HepG2 (cell line): ENCODE data around the gene SMLR1. TPM values are rescaled to one million over a fixed set of nuclear protein-coding genes. Genes with fewer than 3 reads are reported as not detected.
A peak's percentile ranks its signal among the peaks of the same experiment; 100 is the strongest.

Source experiments
- DMAP1 ChIP-seq: IDR thresholded peaks from 2 replicates; pipeline ENCODE4 v1.6.1; 2016
- ERF ChIP-seq: IDR thresholded peaks from 2 replicates; pipeline ENCODE4 v1.6.1; 2018; ENCODE audit warnings: missing biosample characterization, missing genetic modification reagents
- ETV5 ChIP-seq: IDR thresholded peaks from 2 replicates; pipeline ENCODE4 v1.6.1; 2018; ENCODE audit warnings: missing biosample characterization, missing genetic modification reagents, inconsistent platforms, borderline replicate concordance
- GABPA ChIP-seq, 2 experiments: IDR thresholded peaks; 2 replicates each; pipeline ENCODE4 v1.6.1; 2011 to 2016; ENCODE audit warnings: low read depth in 2 of 2, low read length in 1 of 2, missing biosample characterization in 1 of 2, missing genetic modification characterization in 1 of 2
- KAT7 ChIP-seq: IDR thresholded peaks from 2 replicates; pipeline ENCODE4 v1.6.1; 2018; ENCODE audit warnings: borderline replicate concordance, missing compliant biosample characterization
- MED1 ChIP-seq: sonication (generic); formaldehyde crosslinking; IDR thresholded peaks from 2 replicates; pipeline ENCODE4 v1.4.0; 2020; ENCODE audit warnings: missing genetic modification reagents
- MIER3 ChIP-seq: IDR thresholded peaks from 2 replicates; pipeline ENCODE4 v1.6.1; 2016; ENCODE audit warnings: missing compliant biosample characterization, borderline replicate concordance
- NCOA2 ChIP-seq: sonication (generic); formaldehyde crosslinking; IDR thresholded peaks from 2 replicates; pipeline ENCODE4 v1.8.0; 2022; ENCODE audit warnings: inconsistent platforms
- NR2F6 ChIP-seq, 2 experiments: IDR thresholded peaks; 2 replicates each; pipeline ENCODE4 v1.6.1; 2016; ENCODE audit warnings: antibody characterized with exemption in 1 of 2, mild to moderate bottlenecking in 1 of 2
- RCOR2 ChIP-seq: IDR thresholded peaks from 2 replicates; pipeline ENCODE4 v1.6.1; 2016; ENCODE audit warnings: missing biosample characterization, missing genetic modification reagents
- SCMH1 ChIP-seq: sonication (generic); formaldehyde crosslinking; IDR thresholded peaks from 2 replicates; pipeline ENCODE4 v1.9.0; 2021; ENCODE audit warnings: missing genetic modification reagents, mild to moderate bottlenecking, borderline replicate concordance
- SNAPC2 ChIP-seq: sonication (generic); formaldehyde crosslinking; IDR thresholded peaks from 2 replicates; pipeline ENCODE4 v1.8.1; 2022; ENCODE audit warnings: mild to moderate bottlenecking, missing genetic modification reagents
- SOX13 ChIP-seq, 3 experiments: fragments of 450-650 bp in 1 of 3; sonication (generic) in 1 of 3; formaldehyde crosslinking in 1 of 3; IDR thresholded peaks in 2 of 3; conservative IDR thresholded peaks in 1 of 3; 2 replicates each; pipeline versions ENCODE4 v1.5.0 to v1.6.1; 2016 to 2020; ENCODE audit warnings: antibody characterized with exemption in 1 of 3, mild to moderate bottlenecking in 1 of 3, missing compliant biosample characterization in 1 of 3, missing genetic modification reagents in 1 of 3, moderate library complexity in 1 of 3
- TEAD3 ChIP-seq: optimal IDR thresholded peaks from 2 replicates; pipeline ENCODE3; 2016; ENCODE audit warnings: borderline replicate concordance
- ZBTB21 ChIP-seq: sonication (generic); formaldehyde crosslinking; IDR thresholded peaks from 2 replicates; pipeline ENCODE4 v1.4.0; 2020; ENCODE audit warnings: missing genetic modification reagents
- ZBTB7A ChIP-seq: sonication (generic); formaldehyde crosslinking; IDR thresholded peaks from 2 replicates; pipeline ENCODE4 v1.8.0; 2022; ENCODE audit warnings: mild to moderate bottlenecking, missing genetic modification reagents
- ZFX ChIP-seq: sonication (generic); formaldehyde crosslinking; IDR thresholded peaks from 2 replicates; pipeline ENCODE4 v1.4.0; 2020; ENCODE audit warnings: mild to moderate bottlenecking, low read depth, missing genetic modification reagents, moderate library complexity
- ZNF3 ChIP-seq: IDR thresholded peaks from 2 replicates; pipeline ENCODE4 v1.7.0; 2017; ENCODE audit warnings: inconsistent platforms
- ZNF343 ChIP-seq: sonication (generic); formaldehyde crosslinking; IDR thresholded peaks from 2 replicates; pipeline ENCODE4 v1.4.0; 2020; ENCODE audit warnings: mild to moderate bottlenecking, missing genetic modification reagents
- ZNF383 ChIP-seq: sonication (generic); formaldehyde crosslinking; IDR thresholded peaks from 2 replicates; pipeline ENCODE4 v1.4.0; 2020; ENCODE audit warnings: missing genetic modification reagents, mild to moderate bottlenecking, borderline replicate concordance
- ZNF589 ChIP-seq: sonication (generic); formaldehyde crosslinking; conservative IDR thresholded peaks from 2 replicates; pipeline ENCODE4 v1.8.0; 2022; ENCODE audit warnings: mild to moderate bottlenecking, moderate library complexity, missing genetic modification reagents
- ZNF619 ChIP-seq: sonication (generic); formaldehyde crosslinking; IDR thresholded peaks from 2 replicates; pipeline ENCODE4 v1.4.0; 2020; ENCODE audit warnings: mild to moderate bottlenecking, missing genetic modification reagents
- ZNF670 ChIP-seq: sonication (generic); formaldehyde crosslinking; IDR thresholded peaks from 2 replicates; pipeline ENCODE4 v1.8.0; 2022; ENCODE audit warnings: mild to moderate bottlenecking, missing genetic modification reagents, borderline replicate concordance
- polyA plus RNA-seq, 8 experiments: library from polyadenylated mRNA; depleted of rRNA in 3 of 8; stranded (reverse) in 7 of 8; unstranded in 1 of 8; fragments of >200 nt; fragmentation: Illumina TruSeq in 4 of 8; extraction: Trizol in 4 of 8; gene quantifications; 2 replicates each; pipeline versions ENCODE4 v1.2.1 to v1.2.3, GENCODE V29; 2011 to 2016; ENCODE audit warnings: low read depth in 4 of 8, missing spikeins in 1 of 8, mixed read lengths in 1 of 8; ENCODE audit not compliant: insufficient read depth in 1 of 8
- total RNA-seq, 5 experiments: library from RNA; depleted of rRNA; stranded (reverse); fragments of >200 nt; fragmentation: Illumina TruSeq; extraction: Trizol; gene quantifications; 2 replicates each; pipeline ENCODE4 v1.2.3, GENCODE V29; 2016; ENCODE audit warnings: low read depth in 1 of 5
- TF ChIP-seq, protein P1 (sequence below): sonication (generic); formaldehyde crosslinking; IDR thresholded peaks from 2 replicates; pipeline ENCODE4 v1.4.0; 2020; ENCODE audit warnings: missing genetic modification reagents, mild to moderate bottlenecking, borderline replicate concordance
- TF ChIP-seq, protein P2 (sequence below), 2 experiments: fragments of 450-650 bp in 1 of 2; sonication (generic) in 1 of 2; formaldehyde crosslinking; IDR thresholded peaks; 2 replicates each; pipeline versions ENCODE4 v1.5.0 to v1.8.0; 2020 to 2022; ENCODE audit warnings: mild to moderate bottlenecking in 1 of 2, missing genetic modification reagents in 1 of 2
- TF ChIP-seq, protein P3 (sequence below): fragments of 450-650 bp; IDR thresholded peaks from 2 replicates; pipeline ENCODE4 v1.6.1; 2017

SMLR1 gene
- total and polyA plus RNA-seq, 2 of the 13 experiments (the other 11 are each of a cell fraction or from before 2014, with no cell fraction given), result 41.8 to 104 TPM

DNA sequence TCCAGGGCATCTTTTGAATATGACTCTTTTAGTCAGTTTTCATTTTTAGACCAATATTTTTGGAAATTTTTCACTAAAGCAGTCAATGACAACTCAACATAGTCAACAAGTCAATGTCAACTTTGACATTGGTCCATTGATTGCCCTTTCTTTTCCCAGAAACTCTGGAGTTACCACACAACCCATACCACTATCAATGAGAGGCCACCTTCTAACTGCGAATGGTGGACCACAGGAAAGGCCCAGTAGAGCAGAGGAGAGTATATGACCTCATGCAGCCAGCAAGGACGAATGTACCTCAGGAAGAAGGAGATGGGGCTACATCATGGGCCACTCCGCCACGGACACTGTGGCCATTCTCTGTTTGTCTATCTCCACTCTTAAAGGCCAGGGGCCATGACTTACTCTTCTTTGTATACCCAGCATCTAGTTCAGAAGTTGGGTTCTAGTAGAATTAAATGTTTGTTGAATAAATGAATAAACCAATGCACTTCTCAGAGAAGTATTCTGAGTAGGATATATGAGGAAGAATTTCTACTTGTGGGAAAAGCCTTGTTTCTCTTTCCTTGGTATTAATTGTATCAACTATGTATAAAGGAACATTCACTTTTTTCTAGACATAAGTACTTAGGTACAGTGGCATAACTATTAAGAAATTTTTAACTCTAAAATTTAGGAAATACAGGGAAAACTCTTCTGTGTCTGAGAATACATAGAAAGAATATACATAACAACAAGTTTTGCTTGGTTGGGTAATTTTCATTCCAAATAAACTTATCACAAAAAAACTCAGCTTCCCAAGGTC lies 562 bp upstream of the SMLR1 start (continued):
- TF ChIP-seq, protein P1, sequence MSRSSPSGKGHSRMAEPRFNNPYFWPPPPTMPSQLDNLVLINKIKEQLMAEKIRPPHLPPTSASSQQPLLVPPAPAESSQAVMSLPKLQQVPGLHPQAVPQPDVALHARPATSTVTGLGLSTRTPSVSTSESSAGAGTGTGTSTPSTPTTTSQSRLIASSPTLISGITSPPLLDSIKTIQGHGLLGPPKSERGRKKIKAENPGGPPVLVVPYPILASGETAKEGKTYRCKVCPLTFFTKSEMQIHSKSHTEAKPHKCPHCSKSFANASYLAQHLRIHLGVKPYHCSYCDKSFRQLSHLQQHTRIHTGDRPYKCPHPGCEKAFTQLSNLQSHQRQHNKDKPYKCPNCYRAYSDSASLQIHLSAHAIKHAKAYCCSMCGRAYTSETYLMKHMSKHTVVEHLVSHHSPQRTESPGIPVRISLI (CRISPR knock-in tag), result 0 out of 2 replicates have a peak, but pooled peaks have one; percentile 18
- TF ChIP-seq SOX13 (IDR thresholded peaks at IDR 0.05), result no peak
- TF ChIP-seq SOX13 (CRISPR knock-in tag; conservative IDR thresholded peaks at IDR 0.05 in 1 of 2, IDR thresholded peaks at IDR 0.05 in 1 of 2), result peak; percentile 46 to 91; a peak in 3 of 4 replicates
- no peak for TF ChIP-seq GABPA (IDR thresholded peaks at IDR 0.05; ENCODE audit: low read depth, low read length)
- TF ChIP-seq GABPA (CRISPR knock-in tag; IDR thresholded peaks at IDR 0.05; ENCODE audit: low read depth), result no peak
- TF ChIP-seq KAT7, result 0 out of 2 replicates have a peak, but pooled peaks have one; percentile 16
- TF ChIP-seq TEAD3 (CRISPR knock-in tag), result peak; percentile 48
- TF ChIP-seq DMAP1 (CRISPR knock-in tag), result 0 out of 2 replicates have a peak, but pooled peaks have one; percentile 22
- no peak; the same call in 1 of the 2 replicates for TF ChIP-seq SNAPC2 (CRISPR knock-in tag)
- TF ChIP-seq ZBTB7A (CRISPR knock-in tag), result no peak
- TF ChIP-seq, protein P2, sequence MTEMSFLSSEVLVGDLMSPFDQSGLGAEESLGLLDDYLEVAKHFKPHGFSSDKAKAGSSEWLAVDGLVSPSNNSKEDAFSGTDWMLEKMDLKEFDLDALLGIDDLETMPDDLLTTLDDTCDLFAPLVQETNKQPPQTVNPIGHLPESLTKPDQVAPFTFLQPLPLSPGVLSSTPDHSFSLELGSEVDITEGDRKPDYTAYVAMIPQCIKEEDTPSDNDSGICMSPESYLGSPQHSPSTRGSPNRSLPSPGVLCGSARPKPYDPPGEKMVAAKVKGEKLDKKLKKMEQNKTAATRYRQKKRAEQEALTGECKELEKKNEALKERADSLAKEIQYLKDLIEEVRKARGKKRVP (CRISPR knock-in tag; IDR thresholded peaks at IDR 0.05), result peak in 1 of 2 experiments; percentile 45; a peak in 1 of 4 replicates
- TF ChIP-seq MED1 (CRISPR knock-in tag), result peak; percentile 48; the same call in 1 of the 2 replicates
- 0 out of 2 replicates have a peak, but pooled peaks have one; percentile 34 for TF ChIP-seq ZNF383
- TF ChIP-seq ZNF589 (CRISPR knock-in tag), result 0 out of 2 replicates have a peak, but pooled peaks have one; percentile 19
- 0 out of 2 replicates have a peak, but pooled peaks have one; percentile 44 for TF ChIP-seq ZNF343
- peak; percentile 82 for TF ChIP-seq NCOA2 (CRISPR knock-in tag)
- peak; percentile 42; the same call in 1 of the 2 replicates for TF ChIP-seq RCOR2 (CRISPR knock-in tag)
- peak; percentile 17; the same call in 1 of the 2 replicates for TF ChIP-seq MIER3
- TF ChIP-seq ZBTB21 (CRISPR knock-in tag), result peak; percentile 57; the same call in 1 of the 2 replicates
- 0 out of 2 replicates have a peak, but pooled peaks have one; percentile 15 for TF ChIP-seq ETV5 (CRISPR knock-in tag)
- 0 out of 2 replicates have a peak, but pooled peaks have one; percentile 32 for TF ChIP-seq ZNF619
- TF ChIP-seq, protein P3, sequence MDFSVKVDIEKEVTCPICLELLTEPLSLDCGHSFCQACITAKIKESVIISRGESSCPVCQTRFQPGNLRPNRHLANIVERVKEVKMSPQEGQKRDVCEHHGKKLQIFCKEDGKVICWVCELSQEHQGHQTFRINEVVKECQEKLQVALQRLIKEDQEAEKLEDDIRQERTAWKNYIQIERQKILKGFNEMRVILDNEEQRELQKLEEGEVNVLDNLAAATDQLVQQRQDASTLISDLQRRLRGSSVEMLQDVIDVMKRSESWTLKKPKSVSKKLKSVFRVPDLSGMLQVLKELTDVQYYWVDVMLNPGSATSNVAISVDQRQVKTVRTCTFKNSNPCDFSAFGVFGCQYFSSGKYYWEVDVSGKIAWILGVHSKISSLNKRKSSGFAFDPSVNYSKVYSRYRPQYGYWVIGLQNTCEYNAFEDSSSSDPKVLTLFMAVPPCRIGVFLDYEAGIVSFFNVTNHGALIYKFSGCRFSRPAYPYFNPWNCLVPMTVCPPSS, result no peak
- peak; percentile 24; the same call in 1 of the 2 replicates for TF ChIP-seq ERF (CRISPR knock-in tag)
- TF ChIP-seq ZFX, result peak; percentile 42
- no peak for TF ChIP-seq SCMH1 (CRISPR knock-in tag)
- TF ChIP-seq ZNF3 (CRISPR knock-in tag), result peak; percentile 73; the same call in 1 of the 2 replicates
- TF ChIP-seq NR2F6 (IDR thresholded peaks at IDR 0.05), result no peak; the same call in 1 of the 2 replicates
- 0 out of 2 replicates have a peak, but pooled peaks have one; percentile 17 for TF ChIP-seq NR2F6 (CRISPR knock-in tag; IDR thresholded peaks at IDR 0.05)
- TF ChIP-seq ZNF670, result peak; percentile 17; the same call in 1 of the 2 replicates
